Glutamatergic neuron (in vitro differentiated cells): ENCODE results near the gene OVOL1. TPM values are rescaled to one million over a fixed set of nuclear protein-coding genes. Genes with fewer than 3 reads are reported as not detected.

Source experiments
- DNase-seq: peaks from one replicate; pipeline ENCODE4 v3.0.0; 2022
- H3K27ac Mint-ChIP-seq: one replicate; pipeline ENCODE4 v1.8.0; 2020; ENCODE audit warnings: mild to moderate bottlenecking, mixed read lengths, inconsistent platforms; ENCODE audit not compliant: unreplicated experiment
- H3K27me3 Mint-ChIP-seq: one replicate; pipeline ENCODE4 v1.8.0; 2020; ENCODE audit warnings: mild to moderate bottlenecking, moderate library complexity, mixed read lengths, inconsistent platforms; ENCODE audit not compliant: unreplicated experiment
- H3K36me3 Mint-ChIP-seq: one replicate; pipeline ENCODE4 v1.8.0; 2020; ENCODE audit warnings: mild to moderate bottlenecking, mixed read lengths, inconsistent platforms; ENCODE audit not compliant: unreplicated experiment
- H3K4me1 Mint-ChIP-seq: one replicate; pipeline ENCODE4 v1.8.0; 2020; ENCODE audit warnings: mild to moderate bottlenecking, low read depth, mixed read lengths, inconsistent platforms; ENCODE audit not compliant: unreplicated experiment
- H3K4me3 Mint-ChIP-seq: one replicate; pipeline ENCODE4 v1.8.0; 2020; ENCODE audit warnings: mild to moderate bottlenecking, mixed read lengths, inconsistent platforms; ENCODE audit not compliant: unreplicated experiment
- H3K9me3 Mint-ChIP-seq: one replicate; pipeline ENCODE4 v1.8.0; 2020; ENCODE audit warnings: mild to moderate bottlenecking, moderate library complexity, mixed read lengths, inconsistent platforms; ENCODE audit not compliant: unreplicated experiment
- total RNA-seq: library from RNA; stranded (reverse); fragmentation: NEBNext Ultra II Directional; extraction: Animal tissue kit (Norgen Biotek cat#: 25700); gene quantifications from one replicate; pipeline ENCODE4 v1.2.1, GENCODE V29; 2021; ENCODE audit not compliant: unreplicated experiment
- TF ChIP-seq, protein P1 (sequence below): fragments of 200-600 bp; sonication (generic); IDR thresholded peaks from one replicate; pipeline ENCODE4 v1.5.0; 2021; ENCODE audit not compliant: partially characterized antibody, unreplicated experiment

Gene OVOL1
- total RNA-seq, 1 donor from 2014 or later, result not detected

- H3K9me3 Mint-ChIP-seq, result peaks cover 9% of the 10 kb centered on the region
- peaks cover 17% of the 10 kb centered on the region for H3K4me1 Mint-ChIP-seq
- H3K4me3 Mint-ChIP-seq, result no peak overlapping the region
- TF ChIP-seq, protein P1, sequence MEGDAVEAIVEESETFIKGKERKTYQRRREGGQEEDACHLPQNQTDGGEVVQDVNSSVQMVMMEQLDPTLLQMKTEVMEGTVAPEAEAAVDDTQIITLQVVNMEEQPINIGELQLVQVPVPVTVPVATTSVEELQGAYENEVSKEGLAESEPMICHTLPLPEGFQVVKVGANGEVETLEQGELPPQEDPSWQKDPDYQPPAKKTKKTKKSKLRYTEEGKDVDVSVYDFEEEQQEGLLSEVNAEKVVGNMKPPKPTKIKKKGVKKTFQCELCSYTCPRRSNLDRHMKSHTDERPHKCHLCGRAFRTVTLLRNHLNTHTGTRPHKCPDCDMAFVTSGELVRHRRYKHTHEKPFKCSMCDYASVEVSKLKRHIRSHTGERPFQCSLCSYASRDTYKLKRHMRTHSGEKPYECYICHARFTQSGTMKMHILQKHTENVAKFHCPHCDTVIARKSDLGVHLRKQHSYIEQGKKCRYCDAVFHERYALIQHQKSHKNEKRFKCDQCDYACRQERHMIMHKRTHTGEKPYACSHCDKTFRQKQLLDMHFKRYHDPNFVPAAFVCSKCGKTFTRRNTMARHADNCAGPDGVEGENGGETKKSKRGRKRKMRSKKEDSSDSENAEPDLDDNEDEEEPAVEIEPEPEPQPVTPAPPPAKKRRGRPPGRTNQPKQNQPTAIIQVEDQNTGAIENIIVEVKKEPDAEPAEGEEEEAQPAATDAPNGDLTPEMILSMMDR, result no peak
- DNase-seq, result no peak
- H3K36me3 Mint-ChIP-seq, result no peaks in the 10 kb centered on the region
- H3K27me3 Mint-ChIP-seq, result peaks cover 5% of the 10 kb centered on the region
- no peak overlapping the region for H3K27ac Mint-ChIP-seq
These were observed 22.6 kb downstream of the OVOL1 start for GRCh38 chr11:65809496-65809895.

DNA sequence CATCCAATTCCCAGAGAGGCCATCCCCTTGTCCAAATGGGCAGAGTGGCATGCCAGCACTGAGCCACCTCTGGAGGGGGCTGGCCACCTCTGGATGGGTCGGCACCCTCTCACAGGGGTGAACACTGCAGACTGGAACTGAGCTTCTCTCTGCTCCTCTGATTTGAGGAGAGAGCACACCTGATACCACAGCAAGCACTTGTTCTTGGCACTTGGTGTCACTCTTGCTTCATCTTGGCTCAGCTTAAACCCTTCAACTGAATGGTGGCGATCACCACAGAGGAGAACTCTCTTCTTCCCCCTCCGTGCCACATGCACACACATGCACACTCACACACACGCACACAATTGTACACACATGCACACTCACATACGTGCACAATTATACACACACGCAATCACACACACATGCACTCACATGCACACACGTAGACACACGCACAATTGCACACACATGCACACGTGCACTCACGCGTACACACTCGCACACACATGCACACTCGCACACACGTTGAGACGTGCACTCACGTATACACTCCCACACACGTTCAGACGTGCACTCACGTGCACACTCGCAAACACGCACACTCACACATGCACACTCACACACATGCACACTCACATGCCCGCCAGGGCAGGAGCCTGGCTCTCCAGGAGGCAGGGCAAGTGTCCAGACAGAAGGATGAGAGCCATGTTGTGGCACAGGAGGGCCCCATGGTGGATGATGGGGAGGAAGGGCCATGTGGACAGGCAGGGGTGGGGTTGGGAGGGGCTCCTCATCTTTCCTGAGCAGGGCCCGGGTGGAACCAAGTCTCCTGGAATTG lies 23.4 kb downstream of the OVOL1 start:
- Mint-ChIP-seq H3K4me3 (no peak overlapping the region), H3K27ac (no peak overlapping the region)

GRCh38 chr11:65811764-65812475 lies 25.1 kb downstream of the OVOL1 start:
- DNase-seq, result peak; percentile 49
- peak overlapping the region; percentile 66 for H3K27ac Mint-ChIP-seq
- H3K4me1 Mint-ChIP-seq, result peaks cover 22% of the 10 kb centered on the region
- H3K9me3 Mint-ChIP-seq, result peaks cover 12% of the 10 kb centered on the region
- peaks cover 5% of the 10 kb centered on the region for H3K36me3 Mint-ChIP-seq
- TF ChIP-seq, protein P1, result no peak
- H3K4me3 Mint-ChIP-seq, result peak overlapping the region; percentile 57
- H3K27me3 Mint-ChIP-seq, result peaks cover 5% of the 10 kb centered on the region

More for the DNA sequence above, 23.4 kb downstream of the OVOL1 start:
- no peak for DNase-seq
- Mint-ChIP-seq H3K4me1 (peaks cover 18% of the 10 kb centered on the region), H3K27me3 (peaks cover 5% of the 10 kb centered on the region), H3K9me3 (peaks cover 9% of the 10 kb centered on the region), H3K36me3 (no peaks in the 10 kb centered on the region)
- TF ChIP-seq, protein P1, result no peak

- Mint-ChIP-seq H3K9me3 (peaks cover 14% of the 10 kb centered on the region), H3K27ac (peak overlapping the region; percentile 48), H3K27me3 (peaks cover 4% of the 10 kb centered on the region), H3K4me1 (peaks cover 24% of the 10 kb centered on the region), H3K4me3 (no peak overlapping the region), H3K36me3 (peaks cover 5% of the 10 kb centered on the region)
- no peak for DNase-seq
- TF ChIP-seq, protein P1, result no peak
These were observed 27.5 kb downstream of the OVOL1 start for GRCh38 chr11:65814131-65814985.
